Stimulated activated CD8-positive, alpha-beta memory T cell treated with anti-CD3 and anti-CD28 coated beads, Interleukin-12 subunit alpha, Interleukin-12 subunit beta, amount 100 ng/mL, for 1 hour (primary cell): Measurements from ENCODE around the gene KATNB1.
A peak's percentile ranks its signal among the peaks of the same experiment; 100 is the strongest.
"Not testable (repeated sequence)": the region's sequence is repeated elsewhere in the genome, so short reads cannot be mapped to it uniquely, and the experiment has no call there.

Experiments used
- DNase-seq: peaks from one replicate; pipeline ENCODE4 v3.0.0-alpha.2; 2020; ENCODE audit warnings: low read depth

Gene KATNB1

GRCh38 chr16:57725554-57725953 is 10.0 kb upstream of the KATNB1 start:
- DNase-seq = no peak

GRCh38 chr16:57725976-57726375 is 9.6 kb upstream of the KATNB1 start:
- DNase-seq = no peak

GRCh38 chr16:57726433-57726947 is 9.1 kb upstream of the KATNB1 start:
- no peak for DNase-seq

- no peak for DNase-seq
Observed at GRCh38 chr16:57727610-57728009, 8.0 kb upstream of the KATNB1 start.

GRCh38 chr16:57728336-57729181 is 7.0 kb upstream of the KATNB1 start:
- no peak for DNase-seq

GRCh38 chr16:57729182-57729484 is 6.4 kb upstream of the KATNB1 start:
- no peak for DNase-seq

GRCh38 chr16:57729852-57730251 is 5.7 kb upstream of the KATNB1 start:
- DNase-seq = not testable (repeated sequence)

- no peak for DNase-seq
Observed at GRCh38 chr16:57730771-57731730, 4.5 kb upstream of the KATNB1 start.

GRCh38 chr16:57732037-57732436 is 3.5 kb upstream of the KATNB1 start:
- no peak for DNase-seq

- DNase-seq = no peak
Observed at GRCh38 chr16:57732714-57733113, 2.9 kb upstream of the KATNB1 start.

GRCh38 chr16:57734308-57734924 is 1.2 kb upstream of the KATNB1 start:
- no peak for DNase-seq

- peak; percentile 95 for DNase-seq
Observed at GRCh38 chr16:57734925-57735754, 430 bp upstream of the KATNB1 start.

- peak; percentile 19 for DNase-seq
Observed at GRCh38 chr16:57736419-57737351, 1.1 kb downstream of the KATNB1 start.

GRCh38 chr16:57738844-57739243 is 3.3 kb downstream of the KATNB1 start:
- DNase-seq = no peak

GRCh38 chr16:57739756-57740422 is 4.3 kb downstream of the KATNB1 start:
- no peak for DNase-seq

GRCh38 chr16:57740423-57741071 is 5.0 kb downstream of the KATNB1 start:
- DNase-seq = no peak

- DNase-seq = no peak
Observed at GRCh38 chr16:57741660-57742191, 6.2 kb downstream of the KATNB1 start.

- no peak for DNase-seq
Observed at GRCh38 chr16:57742543-57742942, 7.0 kb downstream of the KATNB1 start.

GRCh38 chr16:57743458-57743857 is 7.9 kb downstream of the KATNB1 start:
- DNase-seq = no peak
